H1 (cell line): Measurements from ENCODE around the gene ENDOD1. TPM values are rescaled to one million over a fixed set of nuclear protein-coding genes. Genes with fewer than 3 reads are reported as not detected.

ENCODE experiments used
- BRCA1 ChIP-seq: IDR thresholded peaks from 2 replicates; pipeline ENCODE4 v1.6.1; 2012; ENCODE audit warnings: low read depth, low read length, improper control_type of control experiment
- CTBP2 ChIP-seq: IDR thresholded peaks from 2 replicates; pipeline ENCODE4 v1.7.0; 2011; ENCODE audit warnings: borderline replicate concordance, mild to moderate bottlenecking, moderate library complexity, mixed read lengths, low read length; ENCODE audit not compliant: insufficient read depth, insufficient read length
- GTF2F1 ChIP-seq: IDR thresholded peaks from 2 replicates; pipeline ENCODE4 v1.6.1; 2012; ENCODE audit warnings: low read depth, low read length, improper control_type of control experiment, borderline replicate concordance
- KDM1A ChIP-seq: fragments of 200-600, 300-600 bp; sonication (generic); IDR thresholded peaks from 2 replicates; pipeline ENCODE4 v1.7.1; 2016; ENCODE audit warnings: mild to moderate bottlenecking, low read length, borderline replicate concordance
- MAFK ChIP-seq: IDR thresholded peaks from 2 replicates; pipeline ENCODE4 v1.6.1; 2012; ENCODE audit warnings: low read depth, mild to moderate bottlenecking, improper control_type of control experiment, low read length
- NRF1 ChIP-seq: IDR thresholded peaks from 2 replicates; pipeline ENCODE4 v1.6.1; 2011; ENCODE audit warnings: mild to moderate bottlenecking, low read depth, low read length, improper control_type of control experiment
- PHF8 ChIP-seq: fragments of 200-600 bp; sonication (generic); conservative IDR thresholded peaks from 2 replicates; pipeline ENCODE4 v1.7.1; 2012; ENCODE audit warnings: low read depth, mild to moderate bottlenecking, inconsistent platforms, low read length, moderate library complexity
- TAF7 ChIP-seq: optimal IDR thresholded peaks from 2 replicates; pipeline ENCODE3; 2011; ENCODE audit warnings: low read depth, mild to moderate bottlenecking, inconsistent platforms, low read length, moderate library complexity, borderline replicate concordance
- TEAD4 ChIP-seq: IDR thresholded peaks from 2 replicates; pipeline ENCODE4 v1.6.1; 2012; ENCODE audit warnings: low read depth, low read length, inconsistent platforms, mixed read lengths
- ZNF274 ChIP-seq: IDR thresholded peaks from 2 replicates; pipeline ENCODE4 v1.7.0; 2012; ENCODE audit warnings: low read length, borderline replicate concordance; ENCODE audit errors: extremely low read depth
- polyA plus RNA-seq, 7 experiments: library from polyadenylated mRNA; depleted of rRNA in 3 of 7; stranded (reverse) in 5 of 7; unstranded in 2 of 7; fragments of >200 nt in 5 of 7; fragments of 200-250 nt in 2 of 7; gene quantifications; 1 replicate in 5 of 7; 2 replicates in 1 of 7; 4 replicates in 1 of 7; pipeline versions ENCODE4 v1.2.1 to v1.2.3, GENCODE V29; 2011 to 2013; ENCODE audit warnings: missing spikeins in 2 of 7, mixed read lengths in 2 of 7
- total RNA-seq: library from RNA; stranded (reverse); fragmentation: NEBNext Ultra II Directional; extraction: Animal tissue kit (Norgen Biotek cat#: 25700); gene quantifications from 2 replicates; pipeline ENCODE4 v1.2.1, GENCODE V29; 2021
- TF ChIP-seq, protein P1 (sequence below): fragments of 300-600 bp; sonication (generic); IDR thresholded peaks from 2 replicates; pipeline ENCODE4 v1.7.1; 2012; ENCODE audit warnings: low read length, moderate library complexity, mild to moderate bottlenecking, inconsistent platforms; ENCODE audit not compliant: insufficient replicate concordance

ENDOD1 gene
- total and polyA plus RNA-seq, 2 of the 8 experiments (the other 6 are each of a cell fraction or from before 2014, with no cell fraction given) = 1.2 to 2.5 TPM

DNA sequence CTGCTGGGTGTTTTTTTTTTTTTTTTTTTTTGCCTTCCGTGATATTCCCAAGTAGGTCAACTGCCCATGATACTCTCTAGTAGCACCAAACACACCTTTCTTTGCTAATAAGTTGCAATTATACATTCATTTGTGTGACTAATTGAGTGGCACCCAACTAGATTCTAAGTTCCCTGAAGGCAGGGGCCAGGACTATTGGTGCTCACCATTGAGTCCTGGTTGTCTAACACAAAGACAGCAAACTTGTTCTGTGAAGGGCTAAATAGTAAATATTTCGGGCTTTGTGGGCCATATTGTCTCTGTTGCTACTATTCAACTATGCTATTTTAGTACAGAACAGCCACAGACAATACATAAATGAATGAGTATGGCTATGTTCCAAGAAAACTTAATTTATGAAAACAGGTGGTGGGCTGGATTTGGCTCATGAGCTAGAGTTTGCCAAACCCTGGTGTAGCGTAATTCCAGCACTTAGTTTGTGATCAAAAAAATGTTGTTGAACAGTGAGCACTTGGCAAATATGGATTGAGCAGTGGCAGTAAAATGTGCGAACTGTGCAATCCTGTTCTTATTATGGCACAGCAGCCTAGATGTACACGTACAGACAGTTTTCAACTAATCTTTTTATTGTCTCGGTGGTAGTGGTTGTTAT is 11.3 kb downstream of the ENDOD1 start (continued):
- TF ChIP-seq, protein P1, sequence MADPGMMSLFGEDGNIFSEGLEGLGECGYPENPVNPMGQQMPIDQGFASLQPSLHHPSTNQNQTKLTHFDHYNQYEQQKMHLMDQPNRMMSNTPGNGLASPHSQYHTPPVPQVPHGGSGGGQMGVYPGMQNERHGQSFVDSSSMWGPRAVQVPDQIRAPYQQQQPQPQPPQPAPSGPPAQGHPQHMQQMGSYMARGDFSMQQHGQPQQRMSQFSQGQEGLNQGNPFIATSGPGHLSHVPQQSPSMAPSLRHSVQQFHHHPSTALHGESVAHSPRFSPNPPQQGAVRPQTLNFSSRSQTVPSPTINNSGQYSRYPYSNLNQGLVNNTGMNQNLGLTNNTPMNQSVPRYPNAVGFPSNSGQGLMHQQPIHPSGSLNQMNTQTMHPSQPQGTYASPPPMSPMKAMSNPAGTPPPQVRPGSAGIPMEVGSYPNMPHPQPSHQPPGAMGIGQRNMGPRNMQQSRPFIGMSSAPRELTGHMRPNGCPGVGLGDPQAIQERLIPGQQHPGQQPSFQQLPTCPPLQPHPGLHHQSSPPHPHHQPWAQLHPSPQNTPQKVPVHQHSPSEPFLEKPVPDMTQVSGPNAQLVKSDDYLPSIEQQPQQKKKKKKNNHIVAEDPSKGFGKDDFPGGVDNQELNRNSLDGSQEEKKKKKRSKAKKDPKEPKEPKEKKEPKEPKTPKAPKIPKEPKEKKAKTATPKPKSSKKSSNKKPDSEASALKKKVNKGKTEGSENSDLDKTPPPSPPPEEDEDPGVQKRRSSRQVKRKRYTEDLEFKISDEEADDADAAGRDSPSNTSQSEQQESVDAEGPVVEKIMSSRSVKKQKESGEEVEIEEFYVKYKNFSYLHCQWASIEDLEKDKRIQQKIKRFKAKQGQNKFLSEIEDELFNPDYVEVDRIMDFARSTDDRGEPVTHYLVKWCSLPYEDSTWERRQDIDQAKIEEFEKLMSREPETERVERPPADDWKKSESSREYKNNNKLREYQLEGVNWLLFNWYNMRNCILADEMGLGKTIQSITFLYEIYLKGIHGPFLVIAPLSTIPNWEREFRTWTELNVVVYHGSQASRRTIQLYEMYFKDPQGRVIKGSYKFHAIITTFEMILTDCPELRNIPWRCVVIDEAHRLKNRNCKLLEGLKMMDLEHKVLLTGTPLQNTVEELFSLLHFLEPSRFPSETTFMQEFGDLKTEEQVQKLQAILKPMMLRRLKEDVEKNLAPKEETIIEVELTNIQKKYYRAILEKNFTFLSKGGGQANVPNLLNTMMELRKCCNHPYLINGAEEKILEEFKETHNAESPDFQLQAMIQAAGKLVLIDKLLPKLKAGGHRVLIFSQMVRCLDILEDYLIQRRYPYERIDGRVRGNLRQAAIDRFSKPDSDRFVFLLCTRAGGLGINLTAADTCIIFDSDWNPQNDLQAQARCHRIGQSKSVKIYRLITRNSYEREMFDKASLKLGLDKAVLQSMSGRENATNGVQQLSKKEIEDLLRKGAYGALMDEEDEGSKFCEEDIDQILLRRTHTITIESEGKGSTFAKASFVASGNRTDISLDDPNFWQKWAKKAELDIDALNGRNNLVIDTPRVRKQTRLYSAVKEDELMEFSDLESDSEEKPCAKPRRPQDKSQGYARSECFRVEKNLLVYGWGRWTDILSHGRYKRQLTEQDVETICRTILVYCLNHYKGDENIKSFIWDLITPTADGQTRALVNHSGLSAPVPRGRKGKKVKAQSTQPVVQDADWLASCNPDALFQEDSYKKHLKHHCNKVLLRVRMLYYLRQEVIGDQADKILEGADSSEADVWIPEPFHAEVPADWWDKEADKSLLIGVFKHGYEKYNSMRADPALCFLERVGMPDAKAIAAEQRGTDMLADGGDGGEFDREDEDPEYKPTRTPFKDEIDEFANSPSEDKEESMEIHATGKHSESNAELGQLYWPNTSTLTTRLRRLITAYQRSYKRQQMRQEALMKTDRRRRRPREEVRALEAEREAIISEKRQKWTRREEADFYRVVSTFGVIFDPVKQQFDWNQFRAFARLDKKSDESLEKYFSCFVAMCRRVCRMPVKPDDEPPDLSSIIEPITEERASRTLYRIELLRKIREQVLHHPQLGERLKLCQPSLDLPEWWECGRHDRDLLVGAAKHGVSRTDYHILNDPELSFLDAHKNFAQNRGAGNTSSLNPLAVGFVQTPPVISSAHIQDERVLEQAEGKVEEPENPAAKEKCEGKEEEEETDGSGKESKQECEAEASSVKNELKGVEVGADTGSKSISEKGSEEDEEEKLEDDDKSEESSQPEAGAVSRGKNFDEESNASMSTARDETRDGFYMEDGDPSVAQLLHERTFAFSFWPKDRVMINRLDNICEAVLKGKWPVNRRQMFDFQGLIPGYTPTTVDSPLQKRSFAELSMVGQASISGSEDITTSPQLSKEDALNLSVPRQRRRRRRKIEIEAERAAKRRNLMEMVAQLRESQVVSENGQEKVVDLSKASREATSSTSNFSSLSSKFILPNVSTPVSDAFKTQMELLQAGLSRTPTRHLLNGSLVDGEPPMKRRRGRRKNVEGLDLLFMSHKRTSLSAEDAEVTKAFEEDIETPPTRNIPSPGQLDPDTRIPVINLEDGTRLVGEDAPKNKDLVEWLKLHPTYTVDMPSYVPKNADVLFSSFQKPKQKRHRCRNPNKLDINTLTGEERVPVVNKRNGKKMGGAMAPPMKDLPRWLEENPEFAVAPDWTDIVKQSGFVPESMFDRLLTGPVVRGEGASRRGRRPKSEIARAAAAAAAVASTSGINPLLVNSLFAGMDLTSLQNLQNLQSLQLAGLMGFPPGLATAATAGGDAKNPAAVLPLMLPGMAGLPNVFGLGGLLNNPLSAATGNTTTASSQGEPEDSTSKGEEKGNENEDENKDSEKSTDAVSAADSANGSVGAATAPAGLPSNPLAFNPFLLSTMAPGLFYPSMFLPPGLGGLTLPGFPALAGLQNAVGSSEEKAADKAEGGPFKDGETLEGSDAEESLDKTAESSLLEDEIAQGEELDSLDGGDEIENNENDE = no peak
- TF ChIP-seq GTF2F1 (no peak), ZNF274 (no peak), BRCA1 (no peak), TAF7 (no peak), TEAD4 (no peak), CTBP2 (no peak), KDM1A (no peak), PHF8 (no peak), MAFK (no peak), NRF1 (no peak)
